HepG2 (cell line): ENCODE measurements around the gene MVB12A. TPM values are rescaled to one million over a fixed set of nuclear protein-coding genes. Genes with fewer than 3 reads are reported as not detected.

Experiments used
- AGO2 ChIP-seq: fragments of 200-400 bp; formaldehyde crosslinking; optimal IDR thresholded peaks from 2 replicates; pipeline ENCODE3; 2017; ENCODE audit warnings: mild to moderate bottlenecking, low read depth, low read length, moderate library complexity
- GFI1 ChIP-seq: sonication (generic); formaldehyde crosslinking; IDR thresholded peaks from 2 replicates; pipeline ENCODE4 v1.5.0; 2020; ENCODE audit warnings: missing genetic modification reagents, mild to moderate bottlenecking, borderline replicate concordance
- KAT8 ChIP-seq: IDR thresholded peaks from 2 replicates; pipeline ENCODE4 v1.6.1; 2016; ENCODE audit warnings: missing genetic modification reagents, missing compliant biosample characterization
- PHF21A ChIP-seq: sonication (generic); formaldehyde crosslinking; IDR thresholded peaks from 2 replicates; pipeline ENCODE4 v1.5.0; 2020; ENCODE audit warnings: mild to moderate bottlenecking, missing genetic modification reagents
- REPIN1 ChIP-seq: sonication (generic); formaldehyde crosslinking; IDR thresholded peaks from 2 replicates; pipeline ENCODE4 v1.8.0; 2022; ENCODE audit warnings: missing genetic modification reagents, low read depth, mild to moderate bottlenecking, borderline replicate concordance
- SP1 ChIP-seq, 2 experiments: fragments of 450-650 bp in 1 of 2; sonication (generic) in 1 of 2; formaldehyde crosslinking in 1 of 2; IDR thresholded peaks; 2 replicates each; pipeline versions ENCODE4 v1.4.0 to v1.6.1; 2016 to 2020; ENCODE audit warnings: missing genetic modification reagents in 1 of 2
- ZFY ChIP-seq: sonication (generic); formaldehyde crosslinking; IDR thresholded peaks from 2 replicates; pipeline ENCODE4 v1.4.0; 2020; ENCODE audit warnings: missing genetic modification reagents
- ZNF629 ChIP-seq: sonication (generic); formaldehyde crosslinking; conservative IDR thresholded peaks from 2 replicates; pipeline ENCODE4 v1.5.0; 2020; ENCODE audit warnings: missing genetic modification reagents
- ZNF841 ChIP-seq: sonication (generic); formaldehyde crosslinking; IDR thresholded peaks from 2 replicates; pipeline ENCODE4 v1.8.1; 2023; ENCODE audit warnings: missing genetic modification reagents, borderline replicate concordance
- polyA plus RNA-seq, 8 experiments: library from polyadenylated mRNA; depleted of rRNA in 3 of 8; stranded (reverse) in 7 of 8; unstranded in 1 of 8; fragments of >200 nt; fragmentation: Illumina TruSeq in 4 of 8; extraction: Trizol in 4 of 8; gene quantifications; 2 replicates each; pipeline versions ENCODE4 v1.2.1 to v1.2.3, GENCODE V29; 2011 to 2016; ENCODE audit warnings: low read depth in 4 of 8, missing spikeins in 1 of 8, mixed read lengths in 1 of 8; ENCODE audit not compliant: insufficient read depth in 1 of 8
- total RNA-seq, 5 experiments: library from RNA; depleted of rRNA; stranded (reverse); fragments of >200 nt; fragmentation: Illumina TruSeq; extraction: Trizol; gene quantifications; 2 replicates each; pipeline ENCODE4 v1.2.3, GENCODE V29; 2016; ENCODE audit warnings: low read depth in 1 of 5
- TF ChIP-seq, protein P1 (sequence below): sonication (generic); formaldehyde crosslinking; IDR thresholded peaks from 2 replicates; pipeline ENCODE4 v1.4.0; 2020; ENCODE audit warnings: missing genetic modification reagents, mild to moderate bottlenecking, borderline replicate concordance
- TF ChIP-seq, protein P2 (sequence below): sonication (generic); formaldehyde crosslinking; IDR thresholded peaks from 2 replicates; pipeline ENCODE4 v1.4.0; 2020; ENCODE audit warnings: missing genetic modification reagents
- TF ChIP-seq, protein P3 (sequence below): IDR thresholded peaks from 2 replicates; pipeline ENCODE4 v1.6.1; 2012; ENCODE audit warnings: low read depth, low read length, improper control_type of control experiment
- TF ChIP-seq, protein P4 (sequence below): sonication (generic); formaldehyde crosslinking; IDR thresholded peaks from 2 replicates; pipeline ENCODE4 v1.4.0; 2020; ENCODE audit warnings: missing genetic modification reagents, borderline replicate concordance

The MVB12A gene
- total and polyA plus RNA-seq, 2 of the 13 experiments (the other 11 are each of a cell fraction or from before 2014, with no cell fraction given), result 35.7 to 36.1 TPM

DNA sequence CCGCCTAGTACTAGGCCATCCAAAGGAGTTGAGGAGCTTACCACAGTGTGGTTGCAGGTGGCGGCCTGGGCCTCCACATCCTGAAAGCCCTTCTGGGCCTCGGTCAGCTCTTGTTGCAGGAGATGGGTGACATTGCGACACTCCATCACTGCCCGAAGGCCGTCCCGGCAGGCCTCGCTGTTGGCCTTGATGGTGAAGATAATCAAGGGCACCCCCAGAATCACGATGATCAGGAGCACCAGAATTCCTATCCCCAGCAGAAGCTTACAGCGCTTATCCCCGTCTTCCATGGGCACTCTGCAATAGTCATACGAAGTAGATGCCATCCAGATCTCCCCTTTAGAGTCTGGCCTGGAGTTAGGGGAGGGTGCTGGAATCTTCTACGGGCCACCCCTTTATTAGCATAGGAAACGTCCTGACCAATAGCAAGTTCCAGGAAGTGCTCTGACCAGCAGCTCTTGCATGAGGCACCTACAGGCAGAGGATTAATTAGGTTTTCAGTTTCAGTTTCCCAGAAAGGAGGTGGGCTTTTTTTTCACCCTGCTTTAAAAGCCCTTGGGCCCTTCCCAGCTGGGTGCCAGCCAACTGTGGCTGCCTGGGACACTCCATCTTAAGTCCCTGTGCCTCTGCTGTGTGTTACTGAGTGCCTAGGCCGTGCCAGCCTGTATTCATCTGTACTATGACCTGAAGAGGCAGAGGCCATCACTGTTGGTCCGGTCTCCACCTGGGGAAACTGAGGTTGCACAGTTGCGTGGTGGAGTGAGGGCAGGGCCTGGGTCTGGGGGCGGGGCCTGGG lies 14.4 kb upstream of the MVB12A start, which contains the start of gene BST2 (continued):
- TF ChIP-seq, protein P1, sequence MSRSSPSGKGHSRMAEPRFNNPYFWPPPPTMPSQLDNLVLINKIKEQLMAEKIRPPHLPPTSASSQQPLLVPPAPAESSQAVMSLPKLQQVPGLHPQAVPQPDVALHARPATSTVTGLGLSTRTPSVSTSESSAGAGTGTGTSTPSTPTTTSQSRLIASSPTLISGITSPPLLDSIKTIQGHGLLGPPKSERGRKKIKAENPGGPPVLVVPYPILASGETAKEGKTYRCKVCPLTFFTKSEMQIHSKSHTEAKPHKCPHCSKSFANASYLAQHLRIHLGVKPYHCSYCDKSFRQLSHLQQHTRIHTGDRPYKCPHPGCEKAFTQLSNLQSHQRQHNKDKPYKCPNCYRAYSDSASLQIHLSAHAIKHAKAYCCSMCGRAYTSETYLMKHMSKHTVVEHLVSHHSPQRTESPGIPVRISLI (CRISPR knock-in tag), result peak; percentile 74; the same call in 1 of the 2 replicates
- TF ChIP-seq, protein P2, sequence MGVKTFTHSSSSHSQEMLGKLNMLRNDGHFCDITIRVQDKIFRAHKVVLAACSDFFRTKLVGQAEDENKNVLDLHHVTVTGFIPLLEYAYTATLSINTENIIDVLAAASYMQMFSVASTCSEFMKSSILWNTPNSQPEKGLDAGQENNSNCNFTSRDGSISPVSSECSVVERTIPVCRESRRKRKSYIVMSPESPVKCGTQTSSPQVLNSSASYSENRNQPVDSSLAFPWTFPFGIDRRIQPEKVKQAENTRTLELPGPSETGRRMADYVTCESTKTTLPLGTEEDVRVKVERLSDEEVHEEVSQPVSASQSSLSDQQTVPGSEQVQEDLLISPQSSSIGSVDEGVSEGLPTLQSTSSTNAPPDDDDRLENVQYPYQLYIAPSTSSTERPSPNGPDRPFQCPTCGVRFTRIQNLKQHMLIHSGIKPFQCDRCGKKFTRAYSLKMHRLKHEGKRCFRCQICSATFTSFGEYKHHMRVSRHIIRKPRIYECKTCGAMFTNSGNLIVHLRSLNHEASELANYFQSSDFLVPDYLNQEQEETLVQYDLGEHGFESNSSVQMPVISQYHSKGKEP (CRISPR knock-in tag), result no peak
- TF ChIP-seq ZFY (peak; percentile 95), GFI1 (CRISPR knock-in tag) (0 out of 2 replicates have a peak, but pooled peaks have one; percentile 13), ZNF629 (CRISPR knock-in tag) (peak; percentile 18; the same call in 1 of the 2 replicates), SP1 (IDR thresholded peaks at IDR 0.05) (no peak), SP1 (CRISPR knock-in tag; IDR thresholded peaks at IDR 0.05) (peak; percentile 62; the same call in 1 of the 2 replicates), PHF21A (CRISPR knock-in tag) (peak; percentile 81), AGO2 (no peak), KAT8 (CRISPR knock-in tag) (peak; percentile 70), ZNF841 (CRISPR knock-in tag) (no peak), REPIN1 (CRISPR knock-in tag) (peak; percentile 55; the same call in 1 of the 2 replicates)
- TF ChIP-seq, protein P3, sequence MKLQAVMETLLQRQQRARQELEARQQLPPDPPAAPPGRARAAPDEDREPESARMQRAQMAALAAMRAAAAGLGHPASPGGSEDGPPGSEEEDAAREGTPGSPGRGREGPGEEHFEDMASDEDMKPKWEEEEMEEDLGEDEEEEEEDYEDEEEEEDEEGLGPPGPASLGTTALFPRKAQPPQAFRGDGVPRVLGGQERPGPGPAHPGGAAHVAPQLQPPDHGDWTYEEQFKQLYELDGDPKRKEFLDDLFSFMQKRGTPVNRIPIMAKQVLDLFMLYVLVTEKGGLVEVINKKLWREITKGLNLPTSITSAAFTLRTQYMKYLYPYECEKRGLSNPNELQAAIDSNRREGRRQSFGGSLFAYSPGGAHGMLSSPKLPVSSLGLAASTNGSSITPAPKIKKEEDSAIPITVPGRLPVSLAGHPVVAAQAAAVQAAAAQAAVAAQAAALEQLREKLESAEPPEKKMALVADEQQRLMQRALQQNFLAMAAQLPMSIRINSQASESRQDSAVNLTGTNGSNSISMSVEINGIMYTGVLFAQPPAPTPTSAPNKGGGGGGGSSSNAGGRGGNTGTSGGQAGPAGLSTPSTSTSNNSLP, result 0 out of 2 replicates have a peak, but pooled peaks have one; percentile 6
- TF ChIP-seq, protein P4, sequence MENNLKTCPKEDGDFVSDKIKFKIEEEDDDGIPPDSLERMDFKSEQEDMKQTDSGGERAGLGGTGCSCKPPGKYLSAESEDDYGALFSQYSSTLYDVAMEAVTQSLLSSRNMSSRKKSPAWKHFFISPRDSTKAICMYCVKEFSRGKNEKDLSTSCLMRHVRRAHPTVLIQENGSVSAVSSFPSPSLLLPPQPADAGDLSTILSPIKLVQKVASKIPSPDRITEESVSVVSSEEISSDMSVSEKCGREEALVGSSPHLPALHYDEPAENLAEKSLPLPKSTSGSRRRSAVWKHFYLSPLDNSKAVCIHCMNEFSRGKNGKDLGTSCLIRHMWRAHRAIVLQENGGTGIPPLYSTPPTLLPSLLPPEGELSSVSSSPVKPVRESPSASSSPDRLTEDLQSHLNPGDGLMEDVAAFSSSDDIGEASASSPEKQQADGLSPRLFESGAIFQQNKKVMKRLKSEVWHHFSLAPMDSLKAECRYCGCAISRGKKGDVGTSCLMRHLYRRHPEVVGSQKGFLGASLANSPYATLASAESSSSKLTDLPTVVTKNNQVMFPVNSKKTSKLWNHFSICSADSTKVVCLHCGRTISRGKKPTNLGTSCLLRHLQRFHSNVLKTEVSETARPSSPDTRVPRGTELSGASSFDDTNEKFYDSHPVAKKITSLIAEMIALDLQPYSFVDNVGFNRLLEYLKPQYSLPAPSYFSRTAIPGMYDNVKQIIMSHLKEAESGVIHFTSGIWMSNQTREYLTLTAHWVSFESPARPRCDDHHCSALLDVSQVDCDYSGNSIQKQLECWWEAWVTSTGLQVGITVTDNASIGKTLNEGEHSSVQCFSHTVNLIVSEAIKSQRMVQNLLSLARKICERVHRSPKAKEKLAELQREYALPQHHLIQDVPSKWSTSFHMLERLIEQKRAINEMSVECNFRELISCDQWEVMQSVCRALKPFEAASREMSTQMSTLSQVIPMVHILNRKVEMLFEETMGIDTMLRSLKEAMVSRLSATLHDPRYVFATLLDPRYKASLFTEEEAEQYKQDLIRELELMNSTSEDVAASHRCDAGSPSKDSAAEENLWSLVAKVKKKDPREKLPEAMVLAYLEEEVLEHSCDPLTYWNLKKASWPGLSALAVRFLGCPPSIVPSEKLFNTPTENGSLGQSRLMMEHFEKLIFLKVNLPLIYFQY (CRISPR knock-in tag), result 0 out of 2 replicates have a peak, but pooled peaks have one; percentile 32
